Testis (tissue), 2 donors: ENCODE data around the gene MIX23.

Experiments
- CTCF ChIP-seq, 3 experiments: fragments of 450-650 bp in 2 of 3; fragments of 200-600 bp in 1 of 3; sonication (generic) in 1 of 3; IDR thresholded peaks; one replicate each; pipeline ENCODE4 v1.5.1; 2016 to 2019; ENCODE audit warnings: antibody characterized with exemption in 3 of 3, mild to moderate bottlenecking in 2 of 3, moderate library complexity in 1 of 3
- POLR2A ChIP-seq: fragments of 450-650 bp; IDR thresholded peaks from one replicate; pipeline ENCODE4 v1.6.1; 2017; ENCODE audit warnings: antibody characterized with exemption, mild to moderate bottlenecking, moderate library complexity

- TF ChIP-seq CTCF (IDR thresholded peaks at IDR 0.05) (no peak), POLR2A (no peak)
These were observed 40.2 kb downstream of the MIX23 start for GRCh38 chr3:122342803-122343202.
